Glomerular endothelial cell (primary cell): Measurements from ENCODE around the gene ZNF576. TPM values are rescaled to one million over a fixed set of nuclear protein-coding genes. Genes with fewer than 3 reads are reported as not detected.
A peak's percentile ranks its signal among the peaks of the same experiment; 100 is the strongest.
"Not testable (repeated sequence)": the region's sequence is repeated elsewhere in the genome, so short reads cannot be mapped to it uniquely, and the experiment has no call there.

ENCODE experiments used
- DNase-seq: peaks from one replicate; pipeline ENCODE4 v3.0.0-alpha.2; 2011; ENCODE audit warnings: low read depth, low spot score; ENCODE audit errors: extremely low read depth
- total RNA-seq: library from RNA; depleted of rRNA; stranded (reverse); fragments of >200 nt; gene quantifications from 2 replicates; pipeline ENCODE4 v1.2.3, GENCODE V29; 2015

Gene ZNF576
- total RNA-seq, 1 donor from 2014 or later: 11.2 TPM

- no peak for DNase-seq
These were observed 21.8 kb upstream of the ZNF576 start for GRCh38 chr19:43574424-43575155.

DNA sequence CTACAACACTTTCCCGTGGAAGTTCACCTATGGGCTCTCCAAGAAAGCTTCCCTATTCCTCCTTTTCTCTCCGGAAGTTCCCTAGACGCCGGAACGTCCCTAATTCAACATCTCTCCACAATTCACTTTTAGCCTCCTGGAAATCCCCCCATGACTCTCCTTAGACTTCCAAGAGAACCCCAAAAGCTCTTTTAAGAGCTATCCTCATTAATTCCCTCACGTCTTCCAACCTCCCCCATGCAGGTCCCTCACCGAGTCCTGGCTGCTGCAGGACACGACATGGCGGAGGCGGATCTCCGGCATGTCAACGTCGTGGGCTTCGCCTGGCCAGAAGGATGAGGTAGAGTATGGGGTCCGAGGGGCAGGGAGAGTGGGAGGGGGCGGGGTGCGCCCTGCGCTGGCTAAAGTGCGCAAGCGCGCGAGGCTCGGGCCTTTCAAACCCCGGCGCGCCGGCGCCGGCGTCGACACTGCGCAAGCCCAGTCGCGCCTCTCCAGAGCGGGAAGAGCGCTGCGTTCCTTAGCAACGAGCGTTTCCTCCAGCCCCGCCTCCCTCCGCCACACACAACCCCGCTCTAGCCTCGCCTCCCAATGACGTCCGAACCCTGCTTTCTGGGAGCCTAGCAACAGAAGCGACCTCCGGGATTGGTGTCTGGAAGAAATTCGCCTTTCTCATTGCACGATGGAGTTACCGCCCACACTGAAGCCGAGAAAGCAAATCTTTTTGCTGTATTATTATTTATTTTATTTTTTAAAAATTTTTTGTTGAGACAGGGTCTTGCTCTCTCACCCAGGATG lies 21.0 kb upstream of the ZNF576 start, which contains the start of the genes PINLYP and XRCC1:
PINLYP (plus strand) TSS at position 646 of the 795 bp plus-strand sequence. CDS start 1,391 bp downstream, outside the sequence.
XRCC1 (minus strand) TSS at position 372 of the 795 bp plus-strand sequence; CDS start at position 303, 69 bp downstream.
- peak; percentile 89 for DNase-seq

DNA sequence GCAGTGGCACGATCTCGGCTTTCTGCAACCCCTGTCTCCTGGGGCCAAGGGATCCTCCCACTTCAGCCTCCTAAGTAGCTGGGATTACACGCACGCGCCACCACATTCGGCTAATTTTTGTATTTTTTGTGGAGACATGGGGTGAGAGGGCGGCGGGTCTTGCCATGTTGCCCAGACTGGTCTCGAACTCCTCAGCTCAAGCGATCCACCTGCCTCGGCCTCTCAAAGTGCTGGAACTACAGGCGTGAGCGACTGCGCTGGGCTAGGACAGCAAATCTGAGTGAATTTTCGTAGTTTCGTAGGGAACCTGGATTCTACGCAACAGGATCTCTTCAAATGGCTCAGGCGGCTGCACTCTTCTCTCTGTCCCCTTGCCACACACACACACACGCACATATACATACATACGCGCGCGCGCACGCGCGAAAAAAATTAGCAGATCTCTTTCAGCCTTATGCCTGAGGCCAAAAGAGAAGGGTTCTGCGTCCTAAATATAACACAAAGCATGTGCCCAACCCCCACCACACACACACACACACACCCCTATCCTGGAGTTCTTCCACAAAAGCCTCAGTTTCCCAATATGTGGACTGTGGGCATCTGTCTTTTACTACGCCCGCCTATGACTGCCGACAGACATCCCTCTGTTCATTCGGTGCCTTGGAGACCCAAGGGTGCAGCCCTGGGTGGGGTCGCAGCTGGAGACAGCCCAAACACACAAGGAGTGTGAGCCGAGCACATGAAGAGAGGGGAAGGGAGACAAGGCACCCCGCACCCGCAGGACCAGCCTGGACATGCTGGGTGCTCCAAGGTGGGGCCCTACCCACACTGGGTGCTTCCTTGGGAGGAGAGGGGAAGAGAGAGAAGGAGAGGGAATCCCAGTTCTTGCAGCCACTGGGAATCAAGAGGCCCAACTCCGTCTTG lies 20.2 kb upstream of the ZNF576 start:
- DNase-seq: no peak

GRCh38 chr19:43578787-43579186 lies 17.6 kb upstream of the ZNF576 start:
- no peak for DNase-seq

- DNase-seq: no peak
These were observed 14.9 kb upstream of the ZNF576 start for GRCh38 chr19:43581467-43581866.

DNA sequence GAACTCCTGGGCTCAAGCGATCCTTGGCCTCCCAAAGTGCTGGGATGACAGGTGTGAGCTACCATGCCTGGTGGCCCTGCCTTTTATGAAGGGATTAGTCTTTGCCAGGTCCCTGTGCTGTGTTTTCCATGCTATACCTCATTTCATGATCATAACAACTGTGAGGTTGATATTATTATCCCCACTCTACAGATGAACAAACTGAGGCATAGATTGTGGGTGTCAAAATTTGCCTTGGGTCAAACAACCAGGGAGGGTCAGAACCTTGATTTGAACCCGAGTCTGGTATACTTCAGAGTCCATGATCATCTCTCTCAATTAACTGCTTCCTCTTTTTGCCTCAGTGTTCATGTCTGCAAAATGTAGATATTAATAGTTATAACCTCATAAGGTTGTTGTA lies 13.9 kb upstream of the ZNF576 start:
- DNase-seq: no peak

- no peak for DNase-seq
These were observed 11.9 kb upstream of the ZNF576 start for GRCh38 chr19:43584484-43584883.

DNA sequence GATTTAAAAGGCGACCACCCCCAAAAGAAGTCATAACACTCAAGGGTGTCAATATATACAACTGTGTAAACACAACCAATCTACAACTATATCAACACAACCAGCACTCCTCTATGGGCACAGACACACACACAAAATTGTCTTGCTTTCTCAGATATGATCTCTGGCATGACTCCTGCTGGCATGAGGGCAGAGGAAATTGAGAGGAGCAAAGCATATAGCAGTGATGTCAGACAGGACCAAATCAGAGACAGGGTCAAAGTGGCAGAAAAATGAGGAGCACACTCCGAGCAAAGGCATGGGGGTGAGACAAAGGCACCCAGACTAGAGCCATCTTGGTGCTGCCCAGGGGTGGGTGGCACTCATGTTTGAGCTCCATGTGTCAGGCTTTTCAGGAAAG lies 10.0 kb upstream of the ZNF576 start:
- DNase-seq: no peak

- not testable (repeated sequence) for DNase-seq
These were observed 9.4 kb upstream of the ZNF576 start for GRCh38 chr19:43587029-43587428.

DNA sequence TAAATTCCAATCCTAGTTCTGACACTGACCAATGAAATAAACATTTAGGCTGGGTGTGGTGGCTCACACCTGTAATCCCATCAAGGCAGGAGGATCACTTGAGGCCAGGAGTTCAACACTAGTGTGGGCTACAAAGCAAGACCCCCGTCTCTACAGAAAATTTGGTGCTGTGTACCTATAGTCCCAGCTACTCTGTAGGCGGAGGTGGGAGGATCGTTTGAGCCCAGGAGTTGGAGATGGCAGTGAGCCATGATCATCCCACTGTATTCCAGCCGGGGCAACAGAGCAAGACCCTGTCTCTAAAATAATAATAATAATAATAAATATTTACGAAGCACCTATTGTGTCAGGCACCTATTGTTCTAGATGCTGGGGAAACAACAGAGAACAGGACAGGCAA lies 7.1 kb upstream of the ZNF576 start:
- no peak for DNase-seq

- no peak for DNase-seq
These were observed 6.7 kb upstream of the ZNF576 start for GRCh38 chr19:43589678-43590077.

- DNase-seq: no peak
These were observed 4.3 kb upstream of the ZNF576 start for GRCh38 chr19:43591904-43592772.

DNA sequence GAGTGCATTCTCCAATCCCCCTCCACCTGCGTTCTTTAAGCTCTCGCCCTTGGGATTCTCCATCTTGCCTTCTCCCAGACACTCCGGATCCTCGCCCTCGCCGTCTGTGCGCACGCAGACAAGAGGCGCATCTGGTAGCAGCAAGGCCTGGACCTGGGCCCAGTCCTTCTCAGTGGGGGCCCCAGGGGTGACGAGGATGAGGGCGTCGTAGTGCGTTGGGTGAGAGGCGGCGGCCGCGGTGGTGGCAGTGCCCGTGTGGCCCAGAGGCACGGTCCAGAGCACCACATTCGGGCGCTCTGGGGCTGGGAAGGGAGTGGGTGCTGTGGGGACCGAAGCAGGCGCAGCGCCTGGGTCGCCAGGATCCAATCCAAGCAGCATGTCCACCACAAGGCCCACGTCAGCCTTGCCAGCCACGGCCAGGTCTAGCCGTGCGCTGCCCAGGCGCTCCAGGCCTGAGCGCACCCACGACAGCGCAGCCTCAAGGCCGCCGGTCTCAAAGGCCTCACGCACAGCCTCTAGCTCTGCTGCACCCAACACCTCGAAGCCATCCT lies 3.5 kb upstream of the ZNF576 start:
- DNase-seq: no peak

- DNase-seq: no peak
These were observed 2.2 kb upstream of the ZNF576 start for GRCh38 chr19:43594081-43594697.

DNA sequence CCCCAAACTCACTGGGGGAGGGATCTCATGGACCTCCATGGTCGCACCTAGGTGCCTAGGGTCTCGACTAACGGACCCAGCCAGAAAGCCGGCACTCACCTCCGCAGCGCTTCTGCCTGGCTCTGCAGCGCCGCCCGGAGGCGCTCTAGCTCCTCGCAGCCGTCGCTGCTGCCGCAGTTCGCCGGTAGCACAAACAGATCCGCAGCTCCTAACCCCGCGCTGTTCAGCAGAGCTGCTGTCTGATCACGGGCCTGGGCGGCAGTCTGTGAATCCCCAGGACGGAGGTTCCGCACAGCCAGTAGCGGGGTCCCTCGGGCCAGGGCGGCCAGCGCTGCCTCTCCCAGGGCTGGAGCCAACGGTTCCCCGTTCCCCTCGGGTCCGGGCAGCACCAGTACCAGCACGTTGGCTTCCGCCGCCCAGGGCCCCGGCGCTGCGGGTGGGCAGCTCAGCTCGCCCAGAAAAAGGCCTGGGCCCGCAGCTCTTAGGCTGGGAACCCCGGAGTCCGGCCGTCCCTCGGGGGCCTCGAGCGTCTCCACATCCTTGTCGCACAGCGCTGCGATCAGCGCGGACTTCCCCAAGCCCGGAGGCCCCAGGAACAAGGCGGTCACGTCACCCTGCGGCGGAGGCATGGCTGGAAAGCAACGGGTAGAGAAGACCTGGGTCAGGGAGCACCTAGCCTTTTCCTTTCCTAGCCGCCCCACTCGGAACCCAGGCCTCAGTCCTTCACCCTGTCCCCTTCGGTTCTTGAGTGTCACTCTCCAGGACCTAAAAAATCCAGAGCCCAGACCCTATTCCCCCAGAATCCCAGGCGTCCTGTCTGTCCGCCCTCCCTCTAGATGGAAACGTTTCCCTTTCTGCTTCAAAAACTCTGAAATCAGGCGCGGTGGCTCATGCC lies 1.4 kb upstream of the ZNF576 start:
- no peak for DNase-seq

GRCh38 chr19:43595605-43595998 lies 793 bp upstream of the ZNF576 start:
- DNase-seq: no peak

DNA sequence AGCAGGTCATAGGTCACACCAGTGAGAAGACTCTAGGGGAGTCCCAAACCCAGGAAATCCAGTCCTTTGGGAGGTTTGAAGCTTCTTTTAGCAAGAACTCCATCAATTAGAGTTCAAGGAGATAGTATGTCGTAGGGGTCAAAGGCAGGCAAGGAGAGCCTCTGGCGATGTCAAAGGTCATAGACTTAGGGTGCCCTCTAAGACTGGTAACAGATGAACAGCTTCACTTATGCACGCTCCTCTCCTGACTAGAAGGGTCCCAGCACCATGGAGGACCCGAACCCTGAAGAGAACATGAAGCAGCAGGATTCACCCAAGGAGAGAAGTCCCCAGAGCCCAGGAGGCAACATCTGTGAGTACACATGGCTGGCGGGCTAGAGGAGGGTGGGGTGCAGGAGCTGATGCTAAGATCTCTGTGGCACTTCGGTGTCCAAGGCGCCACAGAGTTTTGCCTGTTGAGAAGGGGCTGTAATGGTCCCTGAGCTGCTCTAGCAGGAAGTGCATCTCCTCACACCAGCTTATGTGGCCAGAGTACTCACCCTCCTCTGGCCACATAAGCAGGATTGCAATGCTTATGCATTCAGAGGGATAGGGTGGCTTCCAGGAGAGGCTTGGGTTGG lies 557 bp downstream of the ZNF576 start:
- no peak for DNase-seq

DNA sequence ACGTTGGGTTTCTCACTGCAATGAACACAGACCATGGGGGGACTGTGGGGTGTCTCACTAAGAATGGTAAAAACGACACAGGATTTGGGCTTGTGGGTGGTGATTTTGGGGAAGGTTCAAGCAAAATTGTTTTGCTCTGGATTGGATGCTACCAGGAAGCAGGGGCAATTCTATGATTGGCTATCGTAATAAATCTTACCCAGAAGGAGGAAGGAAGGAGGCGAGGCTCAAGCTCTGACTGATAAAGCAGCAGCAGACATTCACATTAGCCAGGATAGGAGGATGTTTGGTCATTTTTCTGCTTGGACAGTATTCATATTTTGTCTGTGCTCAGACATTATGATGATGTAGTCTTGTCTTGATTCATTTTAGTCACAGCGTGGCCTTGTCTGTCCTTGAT lies 1.5 kb downstream of the ZNF576 start:
- DNase-seq: no peak
